ENCODE measurements around the gene ABI2. TPM values are rescaled to one million over a fixed set of nuclear protein-coding genes. Genes with fewer than 3 reads are reported as not detected.

ABI2 gene
- total RNA-seq, 4 donors from 2014 or later: 9.8 to 69.6 (median 17.8) TPM

- Histone ChIP-seq H3K4me1 (peaks cover 0 to 30% (median 12%) of the 10 kb centered on the region in 4 donors), H3K36me3 (no peaks in the 10 kb centered on the region), H3K9me3 (no peaks in the 10 kb centered on the region), H3K27me3 (no peaks in the 10 kb centered on the region), H3K4me3 (peak overlapping the region; percentile 83 to 97 (median 94)), H3K27ac (peak overlapping the region; percentile 85 to 90 (median 88))
- DNase-seq: peak; percentile 30
- WGBS, 2 donors (ENCODE audit: low coverage in 1 of 2): 1 to 6% methylated on average over 6 to 31 of the region's 31 CpGs
- in situ Hi-C loops (cut with MboI; ENCODE audit: low pct_ligation_motif_present in 1 of 4, low pct_unique_long_range_greater_than_20kb in 1 of 4, low sequenced_read_pairs in 3 of 4): no loop called here
- TF ChIP-seq POLR2A (IDR thresholded peaks at IDR 0.05): no peak
- no peak for TF ChIP-seq CTCF (IDR thresholded peaks at IDR 0.05)
- TF ChIP-seq EP300 (IDR thresholded peaks at IDR 0.05; ENCODE audit: low read depth): no peak
- no peak for TF ChIP-seq POLR2AphosphoS5 (IDR thresholded peaks at IDR 0.05)
- intact Hi-C loops (cut with DNase I; ENCODE audit: low total_unique reads): no loop called here
Measured at GRCh38 chr2:203328760-203329540, 756 bp downstream of the ABI2 start.

- Histone ChIP-seq H3K27me3 (no peaks in the 10 kb centered on the region), H3K4me3 (no peak overlapping the region), H3K36me3 (no peaks in the 10 kb centered on the region), H3K4me1 (peaks cover 0 to 30% (median 12%) of the 10 kb centered on the region in 4 donors), H3K27ac (no peak overlapping the region), H3K9me3 (no peaks in the 10 kb centered on the region)
- intact Hi-C loops (cut with DNase I; ENCODE audit: low total_unique reads): no loop called here
- in situ Hi-C loops (cut with MboI; ENCODE audit: low pct_ligation_motif_present in 1 of 4, low pct_unique_long_range_greater_than_20kb in 1 of 4, low sequenced_read_pairs in 3 of 4): no loop called here
- no peak for TF ChIP-seq POLR2A (IDR thresholded peaks at IDR 0.05)
- no peak for TF ChIP-seq EP300 (IDR thresholded peaks at IDR 0.05; ENCODE audit: low read depth)
- TF ChIP-seq CTCF (IDR thresholded peaks at IDR 0.05): no peak
- no peak for TF ChIP-seq POLR2AphosphoS5 (IDR thresholded peaks at IDR 0.05)
- no peak for DNase-seq
Measured at GRCh38 chr2:203330434-203330833, 2.2 kb downstream of the ABI2 start.

- in situ Hi-C loops (cut with MboI; ENCODE audit: low pct_ligation_motif_present in 1 of 4, low pct_unique_long_range_greater_than_20kb in 1 of 4, low sequenced_read_pairs in 3 of 4): no loop called here
Measured at GRCh38 chr2:203338322-203338721, 10.1 kb downstream of the ABI2 start.

More at GRCh38 chr2:203338322-203338721, 10.1 kb downstream of the ABI2 start:
- intact Hi-C loops (cut with DNase I; ENCODE audit: low total_unique reads): no loop called here
- WGBS, 2 donors (ENCODE audit: low coverage in 1 of 2): 76 to 93% methylated on average over 3 to 4 of the region's 4 CpGs
- Histone ChIP-seq H3K9me3 (no peaks in the 10 kb centered on the region), H3K4me1 (peaks cover 0 to 11% (median 2%) of the 10 kb centered on the region in 4 donors), H3K27me3 (no peaks in the 10 kb centered on the region), H3K36me3 (no peaks in the 10 kb centered on the region), H3K4me3 (no peak overlapping the region), H3K27ac (no peak overlapping the region)
- DNase-seq: no peak
- no peak for TF ChIP-seq POLR2A (IDR thresholded peaks at IDR 0.05)
- TF ChIP-seq EP300 (IDR thresholded peaks at IDR 0.05; ENCODE audit: low read depth): no peak
- TF ChIP-seq CTCF (IDR thresholded peaks at IDR 0.05): no peak
- no peak for TF ChIP-seq POLR2AphosphoS5 (IDR thresholded peaks at IDR 0.05)

Measured in transverse colon (tissue), 4 donors.